ENCODE measurements around the gene PRELID2. TPM values are rescaled to one million over a fixed set of nuclear protein-coding genes. Genes with fewer than 3 reads are reported as not detected.

The PRELID2 gene
- total and polyA plus RNA-seq, 2 donors (not counting 3 experiments of a cell fraction or from before 2014, with no cell fraction given) = 3.2 to 16.4 TPM

DNA sequence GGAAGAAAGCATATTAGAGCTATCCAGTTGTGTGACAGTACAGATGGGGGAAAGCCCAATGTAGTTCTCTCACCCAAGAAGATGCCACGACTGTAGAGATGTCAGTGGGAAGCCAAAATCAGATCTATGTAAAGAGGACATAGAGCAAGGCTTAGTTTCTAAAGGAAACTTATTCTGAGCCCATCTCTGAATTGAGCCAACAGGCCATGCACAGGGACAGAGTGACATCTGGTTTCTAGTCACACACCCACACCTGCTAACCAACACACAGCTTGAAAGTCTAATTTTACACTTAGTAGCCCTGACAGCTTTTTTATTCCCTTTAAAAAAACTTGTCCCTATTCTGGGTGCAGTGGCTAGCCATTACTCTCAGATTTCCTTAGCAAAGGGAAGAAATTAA lies 22.3 kb downstream of the PRELID2 start:
- Histone ChIP-seq H3K27me3 (ENCODE audit: control insufficient read depth in 2 of 2, insufficient read depth in 2 of 2, low read length in 2 of 2) (no peaks in the 10 kb centered on the region), H3K27ac (ENCODE audit: insufficient read depth, low read depth, low read length) (no peak overlapping the region), H3K9me1 (replicated peaks; ENCODE audit: control insufficient read depth, extremely low read depth, insufficient read depth, low read length) (no peaks in the 10 kb centered on the region), H3K36me3 (ENCODE audit: control insufficient read depth in 2 of 2, extremely low read depth in 1 of 2, insufficient read depth in 2 of 2, low read length in 2 of 2) (no peaks in the 10 kb centered on the region), H4K20me1 (replicated peaks; ENCODE audit: control insufficient read depth, extremely low read depth, insufficient read depth, low read length) (no peaks in the 10 kb centered on the region), H2AFZ (ENCODE audit: low read depth, low read length) (no peak overlapping the region), H3K4me1 (ENCODE audit: control insufficient read depth, extremely low read depth, insufficient read depth, low read length) (no peaks in the 10 kb centered on the region), H3K4me2 (ENCODE audit: insufficient read depth, low read length) (no peak overlapping the region), H3K79me2 (ENCODE audit: control insufficient read depth, insufficient read depth, low read length) (no peaks in the 10 kb centered on the region), H3K4me3 (replicated peaks in 1 of 3; ENCODE audit: insufficient read depth in 1 of 3, low read depth in 1 of 3, low read length in 3 of 3) (no peak overlapping the region), H3K9me3 (replicated peaks; ENCODE audit: control insufficient read depth, insufficient read depth, low read length) (no peaks in the 10 kb centered on the region), H3K9ac (replicated peaks; ENCODE audit: extremely low read depth, insufficient read depth, low read length) (no peak overlapping the region)
- DNase-seq (ENCODE audit: low read depth, low spot score) (no peak), FAIRE-seq (no peak)
- intact Hi-C loops (cut with micrococcal nuclease) (loop anchor here (1.0 kb wide), 3 partner anchors 112 to 132 kb away; no protein-coding TSS in a partner anchor), dilution Hi-C loops (cut with MboI; ENCODE audit: extremely low pct_ligation_motif_present, low sequenced_read_pairs) (no loop called here)
- ChIA-PET POLR2A (no interaction called here), CTCF (interaction anchor here (0.5 to 3.2 kb wide), 36 partner anchors 8 to 1608 kb away, joined by 3 to 93 read pairs (median 6); partner anchors contain the start of gene PRELID2)
- no TSS peak for BruUV-seq (replicated peaks)
- TF ChIP-seq MYC (IDR thresholded peaks at IDR 0.05; ENCODE audit: low read depth, low read length) (no peak), EZH2 (IDR thresholded peaks at IDR 0.05; ENCODE audit: borderline replicate concordance, low read depth, low read length, severe bottlenecking) (no peak), POLR2A (IDR thresholded peaks at IDR 0.05; ENCODE audit: low read depth, low read length) (no peak), GATA2 (IDR thresholded peaks at IDR 0.05; ENCODE audit: insufficient read depth, insufficient read length, low read depth, low read length) (no peak), JUN (IDR thresholded peaks at IDR 0.05; ENCODE audit: borderline replicate concordance, insufficient read depth, insufficient read length, low read depth) (no peak), POLR2AphosphoS5 (IDR thresholded peaks at IDR 0.05; ENCODE audit: insufficient read depth, low read depth, low read length) (no peak), FOS (IDR thresholded peaks at IDR 0.05; ENCODE audit: borderline replicate concordance, insufficient read depth, low read length) (no peak)
- TF ChIP-seq, protein P1, sequence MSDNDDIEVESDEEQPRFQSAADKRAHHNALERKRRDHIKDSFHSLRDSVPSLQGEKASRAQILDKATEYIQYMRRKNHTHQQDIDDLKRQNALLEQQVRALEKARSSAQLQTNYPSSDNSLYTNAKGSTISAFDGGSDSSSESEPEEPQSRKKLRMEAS (IDR thresholded peaks at IDR 0.05; ENCODE audit: insufficient read depth, insufficient read length) = no peak
- TF ChIP-seq, protein P2, sequence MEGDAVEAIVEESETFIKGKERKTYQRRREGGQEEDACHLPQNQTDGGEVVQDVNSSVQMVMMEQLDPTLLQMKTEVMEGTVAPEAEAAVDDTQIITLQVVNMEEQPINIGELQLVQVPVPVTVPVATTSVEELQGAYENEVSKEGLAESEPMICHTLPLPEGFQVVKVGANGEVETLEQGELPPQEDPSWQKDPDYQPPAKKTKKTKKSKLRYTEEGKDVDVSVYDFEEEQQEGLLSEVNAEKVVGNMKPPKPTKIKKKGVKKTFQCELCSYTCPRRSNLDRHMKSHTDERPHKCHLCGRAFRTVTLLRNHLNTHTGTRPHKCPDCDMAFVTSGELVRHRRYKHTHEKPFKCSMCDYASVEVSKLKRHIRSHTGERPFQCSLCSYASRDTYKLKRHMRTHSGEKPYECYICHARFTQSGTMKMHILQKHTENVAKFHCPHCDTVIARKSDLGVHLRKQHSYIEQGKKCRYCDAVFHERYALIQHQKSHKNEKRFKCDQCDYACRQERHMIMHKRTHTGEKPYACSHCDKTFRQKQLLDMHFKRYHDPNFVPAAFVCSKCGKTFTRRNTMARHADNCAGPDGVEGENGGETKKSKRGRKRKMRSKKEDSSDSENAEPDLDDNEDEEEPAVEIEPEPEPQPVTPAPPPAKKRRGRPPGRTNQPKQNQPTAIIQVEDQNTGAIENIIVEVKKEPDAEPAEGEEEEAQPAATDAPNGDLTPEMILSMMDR (IDR thresholded peaks at IDR 0.05; ENCODE audit: extremely low read depth in 1 of 2, insufficient read depth in 1 of 2, low read depth in 1 of 2, low read length in 2 of 2) = no peak
